AG10803 (cell line): Measurements from ENCODE around the gene HABP2.

Experiments
- DNase-seq: peaks from one replicate; pipeline ENCODE4 v3.0.0; 2010; ENCODE audit warnings: low read depth
- H3K4me3 ChIP-seq: 2 replicates; pipeline ENCODE4 v1.5.1; 2011; ENCODE audit warnings: mild to moderate bottlenecking, low read length, control low read depth
- TF ChIP-seq, protein P1 (sequence below): conservative IDR thresholded peaks from 2 replicates; pipeline ENCODE4 v1.5.1; 2011; ENCODE audit warnings: mild to moderate bottlenecking, low read length, control low read depth, inconsistent platforms

Gene HABP2

GRCh38 chr10:113617086-113617485, 64.2 kb downstream of the HABP2 start:
- no peak for DNase-seq
- H3K4me3 ChIP-seq = no peak overlapping the region
- TF ChIP-seq, protein P1, sequence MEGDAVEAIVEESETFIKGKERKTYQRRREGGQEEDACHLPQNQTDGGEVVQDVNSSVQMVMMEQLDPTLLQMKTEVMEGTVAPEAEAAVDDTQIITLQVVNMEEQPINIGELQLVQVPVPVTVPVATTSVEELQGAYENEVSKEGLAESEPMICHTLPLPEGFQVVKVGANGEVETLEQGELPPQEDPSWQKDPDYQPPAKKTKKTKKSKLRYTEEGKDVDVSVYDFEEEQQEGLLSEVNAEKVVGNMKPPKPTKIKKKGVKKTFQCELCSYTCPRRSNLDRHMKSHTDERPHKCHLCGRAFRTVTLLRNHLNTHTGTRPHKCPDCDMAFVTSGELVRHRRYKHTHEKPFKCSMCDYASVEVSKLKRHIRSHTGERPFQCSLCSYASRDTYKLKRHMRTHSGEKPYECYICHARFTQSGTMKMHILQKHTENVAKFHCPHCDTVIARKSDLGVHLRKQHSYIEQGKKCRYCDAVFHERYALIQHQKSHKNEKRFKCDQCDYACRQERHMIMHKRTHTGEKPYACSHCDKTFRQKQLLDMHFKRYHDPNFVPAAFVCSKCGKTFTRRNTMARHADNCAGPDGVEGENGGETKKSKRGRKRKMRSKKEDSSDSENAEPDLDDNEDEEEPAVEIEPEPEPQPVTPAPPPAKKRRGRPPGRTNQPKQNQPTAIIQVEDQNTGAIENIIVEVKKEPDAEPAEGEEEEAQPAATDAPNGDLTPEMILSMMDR = no peak

- TF ChIP-seq, protein P1 = no peak
- DNase-seq = no peak
- no peak overlapping the region for H3K4me3 ChIP-seq
Observed at GRCh38 chr10:113618338-113618737, 65.5 kb downstream of the HABP2 start.

DNA sequence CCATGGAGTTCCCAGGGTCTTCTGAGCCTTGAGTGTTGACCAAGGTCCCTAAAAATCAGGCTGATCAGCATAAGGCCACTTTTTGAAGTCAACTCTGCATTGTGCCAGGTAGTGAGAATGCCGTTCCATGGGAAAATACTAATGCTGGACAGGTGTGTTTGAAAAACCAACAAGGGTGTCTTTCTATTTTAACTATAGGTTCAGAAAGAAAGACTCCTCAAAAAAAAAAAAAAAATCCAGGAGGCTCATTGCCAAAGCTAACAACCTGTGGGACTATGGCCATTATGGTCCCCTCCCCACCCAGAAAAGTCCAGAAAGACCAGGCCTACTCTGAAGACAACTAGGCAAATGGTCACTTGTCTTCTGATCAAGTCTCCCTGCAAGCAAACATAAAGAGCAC, 66.5 kb downstream of the HABP2 start:
- H3K4me3 ChIP-seq = no peak overlapping the region
- TF ChIP-seq, protein P1 = no peak
- DNase-seq = no peak

GRCh38 chr10:113620511-113620910, 67.7 kb downstream of the HABP2 start:
- no peak overlapping the region for H3K4me3 ChIP-seq
- DNase-seq = no peak
- TF ChIP-seq, protein P1 = no peak

DNA sequence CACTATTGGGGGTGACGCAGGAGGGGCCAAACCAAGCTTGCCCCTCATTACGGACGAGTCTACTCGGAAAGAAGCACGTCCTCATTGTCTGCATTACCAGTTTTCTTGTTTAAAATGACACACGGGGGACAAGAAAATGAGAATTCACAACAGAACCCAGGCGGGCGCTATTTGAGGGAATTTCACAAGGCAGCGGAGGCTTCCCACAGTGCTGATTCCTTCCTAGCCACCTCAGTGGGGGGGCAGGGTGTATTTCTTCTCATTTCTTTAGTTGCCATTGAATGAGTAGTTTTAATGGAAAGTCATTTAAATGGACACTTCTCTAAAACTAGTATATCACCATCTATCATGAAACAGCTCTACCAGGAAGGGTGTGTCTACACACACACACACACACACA, 68.1 kb downstream of the HABP2 start:
- TF ChIP-seq, protein P1 = no peak
- H3K4me3 ChIP-seq = no peak overlapping the region
- no peak for DNase-seq

DNA sequence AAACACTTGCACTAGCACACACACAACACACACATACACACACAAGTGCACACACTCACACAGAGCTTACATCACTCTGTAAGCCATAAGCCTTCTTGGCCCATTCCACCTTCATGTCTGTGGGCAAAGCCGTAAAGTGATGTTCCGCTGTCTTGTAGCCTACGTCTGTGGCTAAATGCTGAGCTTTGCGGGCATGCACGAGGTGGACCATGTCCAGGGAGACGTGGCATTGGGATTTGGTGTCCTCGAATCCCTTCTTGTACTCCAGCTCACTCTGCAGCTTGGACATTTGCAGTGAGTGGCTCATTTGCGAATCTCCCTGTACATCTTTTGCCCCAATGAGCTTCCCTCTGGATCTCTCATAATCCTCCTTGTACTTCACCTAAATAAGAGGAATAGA, 68.9 kb downstream of the HABP2 start:
- no peak overlapping the region for H3K4me3 ChIP-seq
- TF ChIP-seq, protein P1 = no peak
- DNase-seq = no peak

- no peak for DNase-seq
- TF ChIP-seq, protein P1 = no peak
- no peak overlapping the region for H3K4me3 ChIP-seq
Observed at GRCh38 chr10:113622831-113623230, 70.0 kb downstream of the HABP2 start.
